SK-N-SH (cell line): Measurements from ENCODE around the gene LIN52. TPM values are rescaled to one million over a fixed set of nuclear protein-coding genes. Genes with fewer than 3 reads are reported as not detected.

Source experiments
- CTCF ChIA-PET: fragments of 300-600, 350-600 bp; formaldehyde crosslinking; extraction: SDS; loops from one replicate; lab custom pipeline; 2021; lab: Yijun Ruan, JAX
- POLR2A ChIA-PET: fragments of 350-600 bp; sonication (Branson Sonifier 250); formaldehyde crosslinking; extraction: SDS; loops from one replicate; lab custom pipeline; 2020; ENCODE audit warnings: antibody characterized with exemption, inconsistent platforms; lab: Yijun Ruan, JAX
- DNase-seq: peaks from one replicate; pipeline ENCODE4 v3.0.0; 2012
- H2AFZ ChIP-seq: fragments of 200-600 bp; sonication (generic); 2 replicates; pipeline ENCODE4 v1.8.1; 2016; ENCODE audit warnings: antibody characterized with exemption, mild to moderate bottlenecking, low read depth
- H3F3A ChIP-seq: fragments of 200-600 bp; sonication (generic); replicated peaks from 2 replicates; pipeline ENCODE3; 2016; ENCODE audit warnings: antibody characterized with exemption, mild to moderate bottlenecking; ENCODE audit not compliant: insufficient read depth
- H3K27ac ChIP-seq, 2 experiments: fragments of 200-500 bp in 1 of 2; fragments of 200-600 bp in 1 of 2; sonication (Bioruptor generic) in 1 of 2; sonication (generic), shearing (Covaris generic) in 1 of 2; 2 replicates each; pipeline versions ENCODE4 v1.5.1 to v1.6.1; 2014 to 2016; ENCODE audit warnings: low read depth in 2 of 2, inconsistent platforms in 1 of 2, low read length in 1 of 2, mild to moderate bottlenecking in 1 of 2, mixed read lengths in 1 of 2
- H3K27me3 ChIP-seq: fragments of 200-600 bp; sonication (generic), shearing (Covaris generic); 2 replicates; pipeline ENCODE4 v1.6.1; 2016; ENCODE audit warnings: mixed run types; ENCODE audit not compliant: insufficient read depth
- H3K36me3 ChIP-seq, 2 experiments: fragments of 200-500 bp in 1 of 2; fragments of 200-600 bp in 1 of 2; sonication (Bioruptor generic) in 1 of 2; sonication (generic) in 1 of 2; replicated peaks in 1 of 2; 2 replicates each; pipeline versions ENCODE3 to v1.5.1; 2014 to 2016; ENCODE audit warnings: low read length in 1 of 2, mild to moderate bottlenecking in 1 of 2; ENCODE audit not compliant: insufficient read depth in 2 of 2, control insufficient read depth in 1 of 2
- H3K4me1 ChIP-seq, 2 experiments: fragments of 200-500 bp in 1 of 2; fragments of 200-600 bp in 1 of 2; sonication (Bioruptor generic) in 1 of 2; sonication (generic), shearing (Covaris generic) in 1 of 2; 2 replicates each; pipeline versions ENCODE4 v1.5.1 to v1.6.1; 2014 to 2016; ENCODE audit warnings: low read depth in 1 of 2, low read length in 1 of 2, mixed run types in 1 of 2; ENCODE audit not compliant: insufficient read depth in 2 of 2, control insufficient read depth in 1 of 2
- H3K4me2 ChIP-seq: fragments of 200-600 bp; sonication (generic), shearing (Covaris generic); 2 replicates; pipeline ENCODE4 v1.6.1; 2017; ENCODE audit warnings: mixed run types
- H3K4me3 ChIP-seq, 2 experiments: fragments of 200-500 bp in 1 of 2; fragments of 200-600 bp in 1 of 2; sonication (Bioruptor generic) in 1 of 2; sonication (generic), shearing (Covaris generic) in 1 of 2; 2 replicates each; pipeline versions ENCODE4 v1.5.1 to v1.8.1; 2014 to 2016; ENCODE audit warnings: low read depth in 2 of 2, inconsistent platforms in 1 of 2, low read length in 1 of 2, mild to moderate bottlenecking in 1 of 2, mixed read lengths in 1 of 2, moderate library complexity in 1 of 2
- H3K79me2 ChIP-seq: fragments of 200-600 bp; sonication (generic); 2 replicates; pipeline ENCODE4 v1.8.1; 2017; ENCODE audit warnings: mild to moderate bottlenecking; ENCODE audit not compliant: insufficient read depth
- H3K9ac ChIP-seq: fragments of 200-600 bp; sonication (generic); 2 replicates; pipeline ENCODE4 v1.6.1; 2017; ENCODE audit warnings: mixed run types
- H3K9me2 ChIP-seq: fragments of 200-600 bp; sonication (generic); 2 replicates; pipeline ENCODE4 v1.6.1; 2017; ENCODE audit warnings: mixed run types
- H3K9me3 ChIP-seq: fragments of 200-600 bp; sonication (generic); 2 replicates; pipeline ENCODE4 v1.6.1; 2017; ENCODE audit warnings: mixed run types, mild to moderate bottlenecking, moderate library complexity
- H4K20me1 ChIP-seq: fragments of 200-600 bp; sonication (generic); 2 replicates; pipeline ENCODE4 v1.6.1; 2017; ENCODE audit warnings: mild to moderate bottlenecking, mixed run types; ENCODE audit not compliant: insufficient read depth
- EP300 ChIP-seq, 2 experiments: IDR thresholded peaks; 2 replicates each; pipeline versions ENCODE4 v1.4.0 to v1.6.1; 2012; ENCODE audit warnings: borderline replicate concordance in 1 of 2, low read depth in 1 of 2, low read length in 1 of 2
- EZH2phosphoT487 ChIP-seq: fragments of 200-600 bp; sonication (generic); IDR thresholded peaks from 2 replicates; pipeline ENCODE4 v1.6.1; 2017; ENCODE audit warnings: low read depth, mixed run types, mild to moderate bottlenecking, antibody characterized with exemption, moderate library complexity, borderline replicate concordance
- FOSL2 ChIP-seq: IDR thresholded peaks from 2 replicates; pipeline ENCODE4 v1.4.0; 2012; ENCODE audit warnings: low read depth, mild to moderate bottlenecking, moderate library complexity, borderline replicate concordance
- FOXM1 ChIP-seq: IDR thresholded peaks from 2 replicates; pipeline ENCODE4 v1.4.0; 2012; ENCODE audit warnings: low read depth, mild to moderate bottlenecking
- MEF2A ChIP-seq: IDR thresholded peaks from 2 replicates; pipeline ENCODE4 v1.4.0; 2012; ENCODE audit warnings: low read depth, borderline replicate concordance
- MXI1 ChIP-seq: IDR thresholded peaks from 2 replicates; pipeline ENCODE4 v1.6.1; 2012; ENCODE audit warnings: mild to moderate bottlenecking, low read depth, low read length, improper control_type of control experiment
- NRF1 ChIP-seq: IDR thresholded peaks from 2 replicates; pipeline ENCODE4 v1.6.1; 2012; ENCODE audit warnings: low read depth, mild to moderate bottlenecking, low read length
- RXRA ChIP-seq: IDR thresholded peaks from 2 replicates; pipeline ENCODE4 v1.4.0; 2012; ENCODE audit warnings: low read depth, mild to moderate bottlenecking, borderline replicate concordance
- SIN3A ChIP-seq: IDR thresholded peaks from 2 replicates; pipeline ENCODE4 v1.6.1; 2012; ENCODE audit warnings: low read depth, mild to moderate bottlenecking, low read length, moderate library complexity, borderline replicate concordance
- SMC3 ChIP-seq: IDR thresholded peaks from 2 replicates; pipeline ENCODE4 v1.6.1; 2012; ENCODE audit warnings: low read depth, low read length, improper control_type of control experiment
- TCF12 ChIP-seq: IDR thresholded peaks from 2 replicates; pipeline ENCODE4 v1.4.0; 2012
- YY1 ChIP-seq: IDR thresholded peaks from 2 replicates; pipeline ENCODE4 v1.4.0; 2012; ENCODE audit warnings: low read depth, mild to moderate bottlenecking
- WGBS: methylation state at CpG from one replicate; pipeline ENCODE4 v1.1.6; 2017; ENCODE audit warnings: low lambda C conversion rate; 5-methylcytosine and 5-hydroxymethylcytosine counted together
- polyA plus RNA-seq, 3 experiments: library from polyadenylated mRNA; depleted of rRNA; stranded (reverse); fragments of >200 nt; gene quantifications; 2 replicates each; pipeline ENCODE4 v1.2.3, GENCODE V29; 2012
- TF ChIP-seq, protein P1 (sequence below): fragments of 150-350 bp; IDR thresholded peaks from 2 replicates; pipeline ENCODE4 v1.6.1; 2016; ENCODE audit warnings: mild to moderate bottlenecking, low read depth, low read length
- TF ChIP-seq, protein P2 (sequence below): fragments of 150-350 bp; IDR thresholded peaks from 2 replicates; pipeline ENCODE4 v1.6.1; 2017; ENCODE audit warnings: antibody characterized with exemption, low read length, low read depth, borderline replicate concordance
- TF ChIP-seq, protein P3 (sequence below): IDR thresholded peaks from 2 replicates; pipeline ENCODE4 v1.4.0; 2012; ENCODE audit warnings: low read depth, borderline replicate concordance

LIN52 gene
- polyA plus RNA-seq, 1 of the 3 experiments (the other 2 are of a cell fraction): 4.9 TPM

DNA sequence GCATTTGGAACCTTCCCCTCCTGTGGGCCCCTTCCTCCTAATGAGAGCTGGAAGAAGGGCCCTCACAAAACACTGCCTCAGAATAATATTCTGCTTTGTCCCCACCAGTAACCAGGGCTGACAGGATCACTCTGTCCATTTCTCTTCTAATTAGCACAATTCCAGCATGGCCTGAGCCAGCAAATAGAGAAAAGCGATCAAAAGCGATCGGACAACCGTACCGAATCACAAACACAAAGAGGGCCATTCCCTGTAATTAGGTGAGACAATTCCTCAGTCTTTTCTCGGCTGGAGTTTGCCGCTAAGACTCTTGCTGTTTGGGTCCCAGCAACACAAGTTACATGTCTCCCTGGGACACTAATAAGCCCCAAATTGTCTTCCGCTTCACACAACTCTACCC lies 118.9 kb downstream of the LIN52 start:
- TF ChIP-seq, protein P1, sequence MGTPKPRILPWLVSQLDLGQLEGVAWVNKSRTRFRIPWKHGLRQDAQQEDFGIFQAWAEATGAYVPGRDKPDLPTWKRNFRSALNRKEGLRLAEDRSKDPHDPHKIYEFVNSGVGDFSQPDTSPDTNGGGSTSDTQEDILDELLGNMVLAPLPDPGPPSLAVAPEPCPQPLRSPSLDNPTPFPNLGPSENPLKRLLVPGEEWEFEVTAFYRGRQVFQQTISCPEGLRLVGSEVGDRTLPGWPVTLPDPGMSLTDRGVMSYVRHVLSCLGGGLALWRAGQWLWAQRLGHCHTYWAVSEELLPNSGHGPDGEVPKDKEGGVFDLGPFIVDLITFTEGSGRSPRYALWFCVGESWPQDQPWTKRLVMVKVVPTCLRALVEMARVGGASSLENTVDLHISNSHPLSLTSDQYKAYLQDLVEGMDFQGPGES: no peak
- TF ChIP-seq MEF2A (no peak), FOSL2 (no peak), EZH2phosphoT487 (no peak), NRF1 (no peak), SIN3A (no peak), TCF12 (no peak), MXI1 (no peak)
- TF ChIP-seq, protein P2, sequence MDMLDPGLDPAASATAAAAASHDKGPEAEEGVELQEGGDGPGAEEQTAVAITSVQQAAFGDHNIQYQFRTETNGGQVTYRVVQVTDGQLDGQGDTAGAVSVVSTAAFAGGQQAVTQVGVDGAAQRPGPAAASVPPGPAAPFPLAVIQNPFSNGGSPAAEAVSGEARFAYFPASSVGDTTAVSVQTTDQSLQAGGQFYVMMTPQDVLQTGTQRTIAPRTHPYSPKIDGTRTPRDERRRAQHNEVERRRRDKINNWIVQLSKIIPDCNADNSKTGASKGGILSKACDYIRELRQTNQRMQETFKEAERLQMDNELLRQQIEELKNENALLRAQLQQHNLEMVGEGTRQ: no peak
- no peaks in the 10 kb centered on the region for H3K9me2 ChIP-seq
- H3K79me2 ChIP-seq: no peaks in the 10 kb centered on the region
- DNase-seq: no peak
- H3K4me3 ChIP-seq: no peak overlapping the region
- H3K36me3 ChIP-seq: peaks cover 0 to 6% of the 10 kb centered on the region in 2 experiments
- H3K27ac ChIP-seq: no peak overlapping the region
- no peaks in the 10 kb centered on the region for H3F3A ChIP-seq
- no peaks in the 10 kb centered on the region for H3K27me3 ChIP-seq
- no peaks in the 10 kb centered on the region for H4K20me1 ChIP-seq
- 96% methylated on average over 8 of the region's 8 CpGs for WGBS
- H3K9ac ChIP-seq: no peak overlapping the region
- H2AFZ ChIP-seq: no peak overlapping the region
- H3K4me2 ChIP-seq: no peak overlapping the region
- POLR2A ChIA-PET: interaction anchor here (0.6 kb wide), 1 partner anchor 120 kb away, joined by 3 read pairs; the partner anchor contains the start of gene ALDH6A1
- CTCF ChIA-PET: interaction anchor here (1.9 to 3.2 kb wide), 2 partner anchors 13 to 15 kb away, joined by 9 to 10 read pairs; no protein-coding TSS in a partner anchor
- no peaks in the 10 kb centered on the region for H3K4me1 ChIP-seq
- no peaks in the 10 kb centered on the region for H3K9me3 ChIP-seq

DNA sequence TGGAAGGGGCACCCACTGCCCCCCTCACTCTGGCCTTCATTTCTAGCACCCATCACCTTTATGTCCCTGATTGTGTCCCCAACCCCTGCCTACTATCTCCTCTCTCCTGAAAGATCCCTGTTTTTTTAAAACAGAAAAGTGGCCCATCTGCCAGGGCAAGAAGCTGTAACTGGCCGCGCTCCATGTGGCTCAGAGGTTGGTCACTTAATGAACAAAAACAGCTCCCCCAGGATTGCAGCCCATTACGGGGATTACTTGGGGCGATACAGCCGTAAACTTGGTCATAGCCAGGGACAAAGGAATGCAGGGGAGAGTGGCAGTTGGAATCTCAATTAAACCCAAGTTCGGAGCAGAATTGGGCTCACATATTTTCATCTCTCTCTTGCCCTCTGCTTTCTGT lies 119.7 kb downstream of the LIN52 start:
- H3F3A ChIP-seq: no peaks in the 10 kb centered on the region
- no peaks in the 10 kb centered on the region for H3K4me1 ChIP-seq
- no peaks in the 10 kb centered on the region for H3K27me3 ChIP-seq
- H4K20me1 ChIP-seq: no peaks in the 10 kb centered on the region
- TF ChIP-seq EP300 (IDR thresholded peaks at IDR 0.05; ENCODE audit: borderline replicate concordance in 1 of 2, low read depth in 1 of 2, low read length in 1 of 2) (no peak), FOXM1 (no peak), MEF2A (no peak), SMC3 (no peak), YY1 (no peak), SIN3A (no peak), RXRA (no peak)
- TF ChIP-seq, protein P3, sequence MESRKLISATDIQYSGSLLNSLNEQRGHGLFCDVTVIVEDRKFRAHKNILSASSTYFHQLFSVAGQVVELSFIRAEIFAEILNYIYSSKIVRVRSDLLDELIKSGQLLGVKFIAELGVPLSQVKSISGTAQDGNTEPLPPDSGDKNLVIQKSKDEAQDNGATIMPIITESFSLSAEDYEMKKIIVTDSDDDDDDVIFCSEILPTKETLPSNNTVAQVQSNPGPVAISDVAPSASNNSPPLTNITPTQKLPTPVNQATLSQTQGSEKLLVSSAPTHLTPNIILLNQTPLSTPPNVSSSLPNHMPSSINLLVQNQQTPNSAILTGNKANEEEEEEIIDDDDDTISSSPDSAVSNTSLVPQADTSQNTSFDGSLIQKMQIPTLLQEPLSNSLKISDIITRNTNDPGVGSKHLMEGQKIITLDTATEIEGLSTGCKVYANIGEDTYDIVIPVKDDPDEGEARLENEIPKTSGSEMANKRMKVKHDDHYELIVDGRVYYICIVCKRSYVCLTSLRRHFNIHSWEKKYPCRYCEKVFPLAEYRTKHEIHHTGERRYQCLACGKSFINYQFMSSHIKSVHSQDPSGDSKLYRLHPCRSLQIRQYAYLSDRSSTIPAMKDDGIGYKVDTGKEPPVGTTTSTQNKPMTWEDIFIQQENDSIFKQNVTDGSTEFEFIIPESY: no peak
- CTCF ChIA-PET: interaction anchor here (3.2 kb wide), 1 partner anchor 12 kb away, joined by 9 read pairs; no protein-coding TSS in a partner anchor
- H3K9me3 ChIP-seq: no peaks in the 10 kb centered on the region
- no peak overlapping the region for H3K27ac ChIP-seq
- no peaks in the 10 kb centered on the region for H3K9me2 ChIP-seq
- H2AFZ ChIP-seq: no peak overlapping the region
- H3K36me3 ChIP-seq: peaks cover 0 to under 1% of the 10 kb centered on the region in 2 experiments
- no peaks in the 10 kb centered on the region for H3K79me2 ChIP-seq
- WGBS: 93% methylated on average over 6 of the region's 6 CpGs
- no peak overlapping the region for H3K4me3 ChIP-seq
- DNase-seq: no peak
- no peak overlapping the region for H3K4me2 ChIP-seq
- H3K9ac ChIP-seq: no peak overlapping the region
- POLR2A ChIA-PET: interaction anchor here (0.6 to 0.7 kb wide), 2 partner anchors 13 to 120 kb away, joined by 3 read pairs; partner anchors contain the start of gene ALDH6A1
